HepG2 (cell line): Measurements from ENCODE around the gene NOM1. TPM values are rescaled to one million over a fixed set of nuclear protein-coding genes. Genes with fewer than 3 reads are reported as not detected.

ENCODE experiments used
- ATAC-seq: fragments of 200-7000 bp; cut with Tn5 transposase; 3 replicates; pipeline ENCODE4 v1.9.1; 2020; ENCODE audit warnings: mild to moderate bottlenecking, moderate library complexity
- BruUV-seq: library from RNA; stranded (reverse); fragments of 400-500 nt; replicated peaks from 2 replicates; lab custom pipeline; 2021; lab: Mats Ljungman, UMichigan
- CTCF ChIA-PET: fragments of 300-600 bp; formaldehyde crosslinking; extraction: SDS; loops from one replicate; lab custom pipeline; 2021; ENCODE audit warnings: low total read pairs, inconsistent platforms, low intra/inter-chr PET ratio; lab: Yijun Ruan, JAX
- POLR2A ChIA-PET: fragments of 350-600 bp; sonication (Branson Sonifier 250); formaldehyde crosslinking; loops from one replicate; lab custom pipeline; 2020; ENCODE audit warnings: antibody characterized with exemption, inconsistent platforms; lab: Yijun Ruan, JAX
- DNase-seq: peaks from one replicate; pipeline ENCODE4 v3.0.0-alpha.2; 2015; ENCODE audit warnings: low spot score
- FAIRE-seq: peaks from 3 replicates; lab custom pipeline; 2011; peaks lifted over from hg19 to GRCh38; lab: Jason Lieb, UNC
- H2AFZ ChIP-seq: one replicate; pipeline ENCODE4 v1.6.1; 2011; ENCODE audit warnings: low read length, inconsistent platforms
- H3K27ac ChIP-seq: fragments of 300-600 bp; 3 replicates; pipeline ENCODE4 v1.8.0; 2011; ENCODE audit warnings: mixed run types, mild to moderate bottlenecking, mixed read lengths, low read length, inconsistent platforms; ENCODE audit not compliant: insufficient read depth; ENCODE audit errors: extremely low read length
- H3K27me3 ChIP-seq, 2 experiments: fragments of 200-600 bp in 1 of 2; 2 replicates in 1 of 2; 3 replicates in 1 of 2; pipeline versions ENCODE4 v1.6.0 to v1.8.0; 2011; ENCODE audit warnings: low read length in 2 of 2, mild to moderate bottlenecking in 2 of 2, moderate library complexity in 2 of 2, inconsistent platforms in 1 of 2; ENCODE audit not compliant: insufficient read depth in 2 of 2, control insufficient read depth in 1 of 2
- H3K36me3 ChIP-seq, 2 experiments: fragments of 200-600 bp in 1 of 2; replicated peaks in 1 of 2; 2 replicates in 1 of 2; 3 replicates in 1 of 2; pipeline versions ENCODE4 v1.5.1 to v1.8.0; 2011; ENCODE audit warnings: low read length in 2 of 2, inconsistent platforms in 1 of 2; ENCODE audit not compliant: insufficient read depth in 2 of 2, control insufficient read depth in 1 of 2
- H3K4me1 ChIP-seq: 2 replicates; pipeline ENCODE4 v1.5.1; 2012; ENCODE audit warnings: low read length, inconsistent platforms; ENCODE audit not compliant: insufficient read depth
- H3K4me2 ChIP-seq: 2 replicates; pipeline ENCODE4 v1.6.0; 2011; ENCODE audit warnings: low read depth, low read length, inconsistent platforms
- H3K4me3 ChIP-seq, 3 experiments: fragments of 200-600 bp in 1 of 3; sonication (generic), shearing (Covaris generic) in 1 of 3; replicated peaks in 1 of 3; 2 replicates each; pipeline ENCODE4 v1.5.1; 2011 to 2016; ENCODE audit warnings: low read length in 3 of 3, inconsistent platforms in 2 of 3, low read depth in 2 of 3, mild to moderate bottlenecking in 2 of 3, control low read depth in 1 of 3, mixed read lengths in 1 of 3; ENCODE audit not compliant: insufficient read depth in 1 of 3
- H3K79me2 ChIP-seq: one replicate; pipeline ENCODE4 v1.6.1; 2011; ENCODE audit warnings: low read length, inconsistent platforms; ENCODE audit not compliant: insufficient read depth
- H3K9ac ChIP-seq: 2 replicates; pipeline ENCODE4 v1.6.0; 2011; ENCODE audit warnings: mild to moderate bottlenecking, low read depth, low read length, inconsistent platforms; ENCODE audit not compliant: insufficient read depth
- H3K9me3 ChIP-seq: 2 replicates; pipeline ENCODE4 v1.5.1; 2012; ENCODE audit warnings: mild to moderate bottlenecking, low read length
- H4K20me1 ChIP-seq: 2 replicates; pipeline ENCODE4 v1.6.0; 2011; ENCODE audit warnings: inconsistent platforms, mild to moderate bottlenecking, low read length, moderate library complexity; ENCODE audit not compliant: insufficient read depth
- ZBTB37 ChIP-seq: sonication (generic); formaldehyde crosslinking; IDR thresholded peaks from 2 replicates; pipeline ENCODE4 v1.4.0; 2020; ENCODE audit warnings: mild to moderate bottlenecking, missing genetic modification reagents
- ZFP36L1 ChIP-seq: sonication (generic); formaldehyde crosslinking; IDR thresholded peaks from 2 replicates; pipeline ENCODE4 v1.8.0; 2022; ENCODE audit warnings: mild to moderate bottlenecking, missing genetic modification reagents, moderate library complexity
- ZNF205 ChIP-seq: IDR thresholded peaks from 2 replicates; pipeline ENCODE4 v1.6.1; 2018; ENCODE audit warnings: missing biosample characterization, missing genetic modification reagents
- ZNF768 ChIP-seq: sonication (generic); formaldehyde crosslinking; IDR thresholded peaks from 2 replicates; pipeline ENCODE4 v1.4.0; 2020; ENCODE audit warnings: missing genetic modification reagents
- ZNF883 ChIP-seq: sonication (generic); formaldehyde crosslinking; IDR thresholded peaks from 2 replicates; pipeline ENCODE4 v1.5.1; 2020; ENCODE audit warnings: mild to moderate bottlenecking, missing genetic modification reagents; ENCODE audit errors: not compliant biosample characterization
- WGBS: methylation state at CpG from one replicate; pipeline ENCODE4 v1.1.6; 2017; ENCODE audit warnings: low lambda C conversion rate; 5-methylcytosine and 5-hydroxymethylcytosine counted together
- in situ Hi-C: cut with HindIII; loops from 2 replicates; pipeline ENCODE4 v1.10.0; 2017; ENCODE audit warnings: low pct_unique_long_range_greater_than_20kb; ENCODE audit not compliant: extremely low pct_ligation_motif_present
- intact Hi-C: fragments of 100-400 bp; cut with micrococcal nuclease; formaldehyde crosslinking; loops from one replicate; pipeline ENCODE4 v1.10.0; 2022; ENCODE audit not compliant: unreplicated experiment
- polyA plus RNA-seq, 8 experiments: library from polyadenylated mRNA; depleted of rRNA in 3 of 8; stranded (reverse) in 7 of 8; unstranded in 1 of 8; fragments of >200 nt; fragmentation: Illumina TruSeq in 4 of 8; extraction: Trizol in 4 of 8; gene quantifications; 2 replicates each; pipeline versions ENCODE4 v1.2.1 to v1.2.3, GENCODE V29; 2011 to 2016; ENCODE audit warnings: low read depth in 4 of 8, missing spikeins in 1 of 8, mixed read lengths in 1 of 8; ENCODE audit not compliant: insufficient read depth in 1 of 8
- total RNA-seq, 5 experiments: library from RNA; depleted of rRNA; stranded (reverse); fragments of >200 nt; fragmentation: Illumina TruSeq; extraction: Trizol; gene quantifications; 2 replicates each; pipeline ENCODE4 v1.2.3, GENCODE V29; 2016; ENCODE audit warnings: low read depth in 1 of 5

NOM1 gene
- total and polyA plus RNA-seq, 2 of the 13 experiments (the other 11 are each of a cell fraction or from before 2014, with no cell fraction given) = 14.2 to 26.2 TPM

GRCh38 chr7:156984174-156984891 lies 34.8 kb downstream of the NOM1 start:
- POLR2A ChIA-PET = no interaction called here
- H3K4me2 ChIP-seq = no peak overlapping the region
- DNase-seq (no peak), ATAC-seq (no peak)
- H3K9ac ChIP-seq = no peak overlapping the region
- H3K4me1 ChIP-seq = peaks cover 22% of the 10 kb centered on the region
- no peak overlapping the region for H2AFZ ChIP-seq
- H4K20me1 ChIP-seq = no peaks in the 10 kb centered on the region
- no peaks in the 10 kb centered on the region for H3K36me3 ChIP-seq
- BruUV-seq = no TSS peak
- H3K27ac ChIP-seq = no peak overlapping the region
- 61% methylated on average over 14 of the region's 14 CpGs for WGBS
- H3K9me3 ChIP-seq = peaks cover 3% of the 10 kb centered on the region; the same call in 1 of the 2 replicates
- TF ChIP-seq ZNF205 (no peak), ZFP36L1 (CRISPR knock-in tag) (no peak), ZBTB37 (no peak)
- TF ChIP-seq, all 625 proteins: peak for 0
- no peaks in the 10 kb centered on the region for H3K79me2 ChIP-seq
- H3K27me3 ChIP-seq = no peaks in the 10 kb centered on the region
- no peak overlapping the region for H3K4me3 ChIP-seq
- CTCF ChIA-PET = no interaction called here
- FAIRE-seq = no peak
- in situ Hi-C loops (no loop called here), intact Hi-C loops (loop anchor here (10.0 kb wide), 1 partner anchor 150 kb away; the partner anchor contains the start of gene UBE3C)

DNA sequence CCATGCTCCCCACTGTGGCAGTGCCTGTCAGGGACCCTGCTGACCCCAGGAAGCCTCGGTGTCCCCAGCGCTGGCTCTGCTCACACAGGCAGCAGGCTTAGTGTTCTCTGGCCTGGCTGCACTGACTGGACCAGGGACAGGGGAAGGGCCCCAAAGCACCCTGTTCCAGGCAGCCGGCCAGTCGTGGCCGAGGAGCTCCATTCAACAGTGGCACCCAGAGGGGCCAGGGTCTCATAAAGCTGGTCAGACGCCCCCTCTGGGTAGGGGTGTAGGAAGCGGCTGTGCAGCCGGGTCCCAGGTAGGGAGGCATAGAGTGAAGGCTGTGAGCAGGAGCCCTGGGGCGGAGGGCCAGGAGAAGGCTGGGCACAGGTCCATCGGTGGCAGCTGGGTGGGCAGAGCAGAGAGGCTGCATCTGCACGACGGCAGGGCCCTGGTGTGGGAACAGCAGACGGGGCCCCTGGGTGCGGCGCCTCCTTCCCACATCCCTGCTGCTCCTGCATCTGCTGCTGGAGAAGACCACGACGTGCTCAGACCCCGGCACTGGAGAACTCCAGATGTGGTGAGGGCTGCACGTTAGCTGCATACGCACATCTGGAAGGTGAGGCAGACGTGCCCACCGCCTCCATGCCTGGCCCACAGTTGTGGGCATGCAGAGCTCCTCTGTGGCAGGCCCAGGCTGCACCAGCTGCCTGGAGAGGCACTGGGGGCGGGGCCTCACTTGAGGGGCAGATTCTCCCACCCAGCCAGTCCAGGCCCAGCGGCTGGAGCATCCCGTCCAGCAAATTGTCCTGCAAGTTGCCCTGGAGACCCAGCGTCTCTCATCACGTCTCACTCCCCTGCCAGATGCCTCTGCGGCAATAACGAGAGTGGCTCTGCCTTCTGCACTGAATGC lies 35.8 kb downstream of the NOM1 start:
- Histone ChIP-seq H3K27me3 (no peaks in the 10 kb centered on the region), H3K79me2 (no peaks in the 10 kb centered on the region), H3K9me3 (no peaks in the 10 kb centered on the region), H3K27ac (no peak overlapping the region), H3K36me3 (no peaks in the 10 kb centered on the region), H4K20me1 (no peaks in the 10 kb centered on the region), H3K4me1 (peaks cover 32% of the 10 kb centered on the region), H3K9ac (no peak overlapping the region), H3K4me2 (no peak overlapping the region), H2AFZ (no peak overlapping the region), H3K4me3 (no peak overlapping the region)
- ChIA-PET CTCF (no interaction called here), POLR2A (no interaction called here)
- intact Hi-C loops (loop anchor here (10.0 kb wide), 1 partner anchor 149 kb away; the partner anchor contains the start of gene UBE3C), in situ Hi-C loops (no loop called here)
- no TSS peak for BruUV-seq
- no peak for DNase-seq
- TF ChIP-seq ZNF768 (CRISPR knock-in tag) (0 out of 2 replicates have a peak, but pooled peaks have one; percentile 22), ZNF883 (CRISPR knock-in tag) (no peak)
- WGBS = 63% methylated on average over 20 of the region's 29 CpGs
- no peak for FAIRE-seq
- ATAC-seq = no peak
